Gastroesophageal sphincter (tissue), 4 donors: Measurements from ENCODE around the gene PLEKHA7. TPM values are rescaled to one million over a fixed set of nuclear protein-coding genes. Genes with fewer than 3 reads are reported as not detected.

Experiments used
- ATAC-seq: fragments of 150-250 bp; one replicate; pipeline ENCODE4 v1.9.1; 2016; ENCODE audit warnings: mild to moderate bottlenecking, moderate library complexity
- H3K27ac ChIP-seq, 4 donors: fragments of 200-600 bp; sonication (generic) in 3 of 4; 1 replicate in 3 of 4; 2 replicates in 1 of 4; pipeline ENCODE4 v1.5.1; 2016 to 2019
- H3K27me3 ChIP-seq: fragments of 200-600 bp; sonication (generic); one replicate; pipeline ENCODE4 v1.5.1; 2019
- H3K36me3 ChIP-seq, 2 donors: fragments of 200-600 bp; sonication (generic); one replicate each; pipeline ENCODE4 v1.5.1; 2019; ENCODE audit warnings: control low read depth in 1 of 2
- H3K4me1 ChIP-seq, 3 donors: fragments of 200-600 bp; sonication (generic); 1 replicate in 2 of 3; 2 replicates in 1 of 3; pipeline ENCODE4 v1.5.1; 2016 to 2019; ENCODE audit warnings: control low read depth in 2 of 3
- H3K4me3 ChIP-seq, 2 donors: fragments of 200-600 bp; sonication (generic); one replicate each; pipeline ENCODE4 v1.5.1; 2019; ENCODE audit warnings: mild to moderate bottlenecking in 1 of 2, moderate library complexity in 1 of 2
- H3K9me3 ChIP-seq, 3 donors: fragments of 200-600 bp; sonication (generic); one replicate each; pipeline ENCODE4 v1.5.1; 2017 to 2019; ENCODE audit warnings: control low read depth in 2 of 3
- EP300 ChIP-seq: sonication (generic); formaldehyde crosslinking; IDR thresholded peaks from one replicate; pipeline ENCODE4 v1.6.1; 2017; ENCODE audit warnings: antibody characterized with exemption, mild to moderate bottlenecking
- POLR2A ChIP-seq, 2 donors: fragments of 450-650 bp; IDR thresholded peaks; one replicate each; pipeline ENCODE4 v1.6.1; 2017; ENCODE audit warnings: antibody characterized with exemption in 2 of 2, mild to moderate bottlenecking in 2 of 2, moderate library complexity in 1 of 2
- POLR2AphosphoS5 ChIP-seq: sonication (generic); formaldehyde crosslinking; IDR thresholded peaks from one replicate; pipeline ENCODE4 v1.6.1; 2017; ENCODE audit warnings: antibody characterized with exemption
- whole genome bisulfite sequencing, 2 donors: methylation state at CpG; one replicate each; pipeline ENCODE4 v1.1.5; 2018; ENCODE audit warnings: low coverage in 1 of 2; 5-methylcytosine and 5-hydroxymethylcytosine counted together
- total RNA-seq, 4 donors: library from RNA; depleted of rRNA; stranded (reverse); fragments of >200 nt; gene quantifications; one replicate each; pipeline ENCODE4 v1.1.0, GENCODE V29; 2016
- TF ChIP-seq, protein P1 (sequence below), 4 experiments: fragments of 200-600 bp in 2 of 4; fragments of 450-650 bp in 2 of 4; sonication (generic) in 1 of 4; IDR thresholded peaks; one replicate each; pipeline ENCODE4 v1.5.1; 2017 to 2019; ENCODE audit warnings: antibody characterized with exemption in 4 of 4, mild to moderate bottlenecking in 2 of 4, moderate library complexity in 2 of 4

The PLEKHA7 gene
- total RNA-seq, 4 donors from 2014 or later: 8.6 to 13.2 (median 12.2) TPM

DNA sequence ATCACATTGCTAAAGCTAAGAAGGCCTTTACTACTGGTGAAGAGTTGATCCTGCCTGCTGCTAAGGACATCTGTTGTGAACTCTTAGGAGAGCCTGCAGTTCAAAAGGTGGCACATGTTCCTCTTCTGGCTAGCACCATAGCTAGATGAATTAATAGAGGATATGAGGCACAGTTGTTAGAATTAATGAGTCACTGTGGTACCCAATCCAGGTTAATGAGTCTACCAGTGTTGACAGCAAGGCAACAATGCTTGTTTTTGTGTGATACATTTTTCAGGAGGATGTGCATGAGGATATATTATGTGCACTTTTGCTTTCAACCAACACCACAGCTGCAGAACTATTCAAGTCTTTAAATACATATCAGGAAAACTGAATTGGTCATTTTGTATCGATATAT is 263.8 kb downstream of the PLEKHA7 start:
- no peak for TF ChIP-seq POLR2AphosphoS5
- ATAC-seq: no peak
- peaks cover 13 to 100% of the 10 kb centered on the region in 2 donors for H3K36me3 ChIP-seq
- H3K27ac ChIP-seq: no peak overlapping the region
- 20 to 100% methylated on average over 1 of the region's 1 CpG for WGBS, 2 donors
- no peak overlapping the region for H3K4me3 ChIP-seq
- H3K4me1 ChIP-seq: peaks cover 0 to 19% (median 2%) of the 10 kb centered on the region in 3 donors
- H3K9me3 ChIP-seq: no peaks in the 10 kb centered on the region
- no peaks in the 10 kb centered on the region for H3K27me3 ChIP-seq

GRCh38 chr11:16749666-16750065 is 264.5 kb downstream of the PLEKHA7 start:
- no peaks in the 10 kb centered on the region for H3K9me3 ChIP-seq
- no peak overlapping the region for H3K27ac ChIP-seq
- no peak for TF ChIP-seq POLR2A (IDR thresholded peaks at IDR 0.05)
- TF ChIP-seq POLR2AphosphoS5: no peak
- no peak for TF ChIP-seq EP300
- TF ChIP-seq, protein P1, sequence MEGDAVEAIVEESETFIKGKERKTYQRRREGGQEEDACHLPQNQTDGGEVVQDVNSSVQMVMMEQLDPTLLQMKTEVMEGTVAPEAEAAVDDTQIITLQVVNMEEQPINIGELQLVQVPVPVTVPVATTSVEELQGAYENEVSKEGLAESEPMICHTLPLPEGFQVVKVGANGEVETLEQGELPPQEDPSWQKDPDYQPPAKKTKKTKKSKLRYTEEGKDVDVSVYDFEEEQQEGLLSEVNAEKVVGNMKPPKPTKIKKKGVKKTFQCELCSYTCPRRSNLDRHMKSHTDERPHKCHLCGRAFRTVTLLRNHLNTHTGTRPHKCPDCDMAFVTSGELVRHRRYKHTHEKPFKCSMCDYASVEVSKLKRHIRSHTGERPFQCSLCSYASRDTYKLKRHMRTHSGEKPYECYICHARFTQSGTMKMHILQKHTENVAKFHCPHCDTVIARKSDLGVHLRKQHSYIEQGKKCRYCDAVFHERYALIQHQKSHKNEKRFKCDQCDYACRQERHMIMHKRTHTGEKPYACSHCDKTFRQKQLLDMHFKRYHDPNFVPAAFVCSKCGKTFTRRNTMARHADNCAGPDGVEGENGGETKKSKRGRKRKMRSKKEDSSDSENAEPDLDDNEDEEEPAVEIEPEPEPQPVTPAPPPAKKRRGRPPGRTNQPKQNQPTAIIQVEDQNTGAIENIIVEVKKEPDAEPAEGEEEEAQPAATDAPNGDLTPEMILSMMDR (IDR thresholded peaks at IDR 0.05): no peak
- peaks cover 0 to 26% (median 2%) of the 10 kb centered on the region in 3 donors for H3K4me1 ChIP-seq
- peaks cover 13 to 100% of the 10 kb centered on the region in 2 donors for H3K36me3 ChIP-seq
- no peaks in the 10 kb centered on the region for H3K27me3 ChIP-seq
- H3K4me3 ChIP-seq: no peak overlapping the region
- WGBS, 2 donors: 91 to 100% methylated on average over 1 of the region's 2 CpGs
- no peak for ATAC-seq

DNA sequence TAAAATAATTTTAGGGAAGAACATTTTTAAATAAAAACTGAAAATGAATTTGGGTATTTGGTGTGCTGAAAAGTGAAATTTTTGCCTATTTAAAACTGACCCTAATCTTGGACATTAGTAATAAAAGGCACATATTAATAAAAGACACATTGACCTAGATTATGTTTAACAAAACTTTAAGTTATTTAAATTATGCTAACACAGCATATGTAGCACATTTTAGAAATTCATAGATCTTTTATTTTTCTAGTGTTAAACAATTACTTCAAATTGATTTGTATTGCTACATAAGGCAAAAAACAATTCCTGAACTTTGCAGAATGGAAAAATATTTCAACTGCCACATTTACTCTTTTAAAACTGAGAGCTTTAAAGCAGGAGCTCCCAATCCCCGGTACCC is 265.1 kb downstream of the PLEKHA7 start:
- peaks cover 0 to 32% (median 5%) of the 10 kb centered on the region in 3 donors for H3K4me1 ChIP-seq
- ATAC-seq: no peak
- 60 to 100% methylated on average over 1 of the region's 1 CpG for WGBS, 2 donors
- H3K9me3 ChIP-seq: no peaks in the 10 kb centered on the region
- TF ChIP-seq EP300: no peak
- no peaks in the 10 kb centered on the region for H3K27me3 ChIP-seq
- no peak overlapping the region for H3K27ac ChIP-seq
- peaks cover 13 to 100% of the 10 kb centered on the region in 2 donors for H3K36me3 ChIP-seq
- no peak overlapping the region for H3K4me3 ChIP-seq

GRCh38 chr11:16745950-16746605 is 268.1 kb downstream of the PLEKHA7 start:
- Histone ChIP-seq H3K4me3 (no peak overlapping the region), H3K4me1 (peaks cover 6 to 62% (median 16%) of the 10 kb centered on the region in 3 donors), H3K27ac (no peak overlapping the region), H3K27me3 (no peaks in the 10 kb centered on the region), H3K9me3 (no peaks in the 10 kb centered on the region), H3K36me3 (peaks cover 9 to 75% of the 10 kb centered on the region in 2 donors)
- no peak for ATAC-seq
- 59 to 82% methylated on average over 2 of the region's 2 CpGs for whole genome bisulfite sequencing, 2 donors
- TF ChIP-seq, protein P1 (IDR thresholded peaks at IDR 0.05): no peak
- TF ChIP-seq POLR2A (IDR thresholded peaks at IDR 0.05) (no peak), POLR2AphosphoS5 (no peak), EP300 (no peak)

DNA sequence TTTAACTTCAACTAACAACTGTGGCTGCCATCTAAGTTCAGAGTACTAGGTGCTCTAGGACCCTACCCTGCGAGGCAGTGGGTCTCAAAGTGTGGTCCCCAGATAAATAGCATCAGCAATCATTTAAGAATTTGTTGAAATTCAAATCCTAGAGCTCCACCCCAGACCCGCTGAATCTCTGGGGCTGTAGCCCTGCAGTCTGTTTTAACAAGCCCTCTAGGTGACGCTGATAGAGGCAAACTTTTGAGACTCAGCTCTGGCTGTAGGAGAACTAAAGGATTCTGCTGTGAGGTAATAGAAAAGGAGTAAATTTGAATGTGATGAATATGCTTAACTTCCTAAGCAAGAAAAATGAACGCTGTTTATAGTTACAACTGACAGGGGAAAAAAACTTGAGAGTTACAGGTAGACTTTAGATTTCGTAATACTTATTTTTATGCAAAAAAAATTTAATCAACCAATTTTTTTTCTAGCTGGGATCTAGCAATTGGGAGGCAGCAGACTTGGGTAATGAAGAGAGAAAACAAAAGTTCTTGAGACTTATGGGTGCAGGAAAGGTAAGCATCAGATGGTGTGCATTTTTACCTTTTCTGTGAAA is 270.0 kb downstream of the PLEKHA7 start:
- WGBS, 2 donors: 87 to 88% methylated on average over 5 of the region's 5 CpGs
- no peak overlapping the region for H3K27ac ChIP-seq
- H3K4me3 ChIP-seq: no peak overlapping the region
- no peaks in the 10 kb centered on the region for H3K27me3 ChIP-seq
- no peaks in the 10 kb centered on the region for H3K9me3 ChIP-seq
- ATAC-seq: no peak
- TF ChIP-seq, protein P1 (IDR thresholded peaks at IDR 0.05): no peak
- no peak for TF ChIP-seq POLR2AphosphoS5
- no peak for TF ChIP-seq POLR2A (IDR thresholded peaks at IDR 0.05)
- no peak for TF ChIP-seq EP300
- peaks cover under 1 to 56% of the 10 kb centered on the region in 2 donors for H3K36me3 ChIP-seq
- peaks cover 13 to 77% (median 26%) of the 10 kb centered on the region in 3 donors for H3K4me1 ChIP-seq

GRCh38 chr11:16743478-16743877 is 270.7 kb downstream of the PLEKHA7 start:
- Histone ChIP-seq H3K9me3 (no peaks in the 10 kb centered on the region), H3K4me3 (no peak overlapping the region), H3K36me3 (peaks cover 0 to 49% of the 10 kb centered on the region in 2 donors), H3K27me3 (no peaks in the 10 kb centered on the region), H3K27ac (no peak overlapping the region), H3K4me1 (peaks cover 13 to 77% (median 26%) of the 10 kb centered on the region in 3 donors)
- no peak for ATAC-seq
- WGBS, 2 donors: 71 to 73% methylated on average over 3 to 4 of the region's 4 CpGs
- TF ChIP-seq POLR2A (IDR thresholded peaks at IDR 0.05) (no peak), POLR2AphosphoS5 (no peak), EP300 (no peak)
- TF ChIP-seq, protein P1 (IDR thresholded peaks at IDR 0.05): no peak
